ENCODE results near the gene ELP4. TPM values are rescaled to one million over a fixed set of nuclear protein-coding genes. Genes with fewer than 3 reads are reported as not detected.

Gene ELP4
- total RNA-seq, 1 experiment from 2014 or later, result 15.2 TPM

DNA sequence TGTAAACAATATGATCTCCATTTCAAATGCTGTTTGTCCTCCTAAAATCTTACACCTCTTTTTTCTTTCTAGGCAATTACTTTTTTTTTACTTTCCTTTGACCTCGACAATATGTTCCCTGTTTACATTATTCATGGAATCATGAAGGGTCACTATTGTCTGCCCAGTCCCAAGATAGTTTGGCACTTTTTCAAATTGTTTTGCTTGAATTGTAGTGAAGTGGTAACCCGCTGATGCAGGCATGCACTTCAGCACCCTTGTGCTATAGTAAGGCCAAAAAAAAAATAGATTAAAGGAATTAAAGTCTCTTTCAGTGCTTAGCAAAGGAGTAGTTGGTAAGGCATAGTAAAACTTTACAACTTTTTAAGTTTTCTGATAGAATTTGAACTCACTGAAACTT is 210.7 kb downstream of the ELP4 start:
- Mint-ChIP-seq H3K27ac (peak overlapping the region in 1 of 3 experiments; percentile 89; a peak in 3 of 7 replicates), H3K9me3 (no peaks in the 10 kb centered on the region), H3K4me1 (peaks cover 21 to 31% of the 10 kb centered on the region in 2 experiments), H3K27me3 (ENCODE audit: low read depth) (no peaks in the 10 kb centered on the region), H3K4me3 (no peak overlapping the region), H3K36me3 (ENCODE audit: insufficient read depth in 1 of 3, low read depth in 3 of 3) (no peaks in the 10 kb centered on the region)
- H3K18ac ChIP-seq (ENCODE audit: insufficient read length, low read depth, low read length), result no peak overlapping the region
- DNase-seq, result no peak
- no peak overlapping the region for H3K9ac ChIP-seq (ENCODE audit: extremely low read depth, insufficient read length, low read length)
- H4K5ac ChIP-seq (ENCODE audit: insufficient read length, low read depth, low read length), result no peak overlapping the region
- no peak overlapping the region for H3K4me2 ChIP-seq (ENCODE audit: insufficient read depth, insufficient read length, low read length)
- H4K91ac ChIP-seq (ENCODE audit: insufficient read length, low read depth, low read length), result no peak overlapping the region
- H3K14ac ChIP-seq (ENCODE audit: insufficient read depth, low read length), result no peak overlapping the region
- H3K56ac ChIP-seq (ENCODE audit: insufficient read length, low read depth, low read length), result no peak overlapping the region
- no peak overlapping the region for H4K8ac ChIP-seq (replicated peaks; ENCODE audit: insufficient read length, low read depth, low read length)
- no peak overlapping the region for H2AK5ac ChIP-seq (ENCODE audit: insufficient read length, low read length)
- H2BK20ac ChIP-seq (ENCODE audit: low read depth, low read length, poor library complexity, severe bottlenecking), result no peak overlapping the region
- H4K20me1 ChIP-seq (ENCODE audit: control insufficient read depth, insufficient read depth, insufficient read length), result no peaks in the 10 kb centered on the region
- H2BK5ac ChIP-seq (ENCODE audit: insufficient read length, low read length), result no peak overlapping the region
- H3K27me3 ChIP-seq (ENCODE audit: insufficient read depth, low read length), result no peaks in the 10 kb centered on the region
- H3T11ph ChIP-seq (ENCODE audit: low read length), result no peak overlapping the region
- H3K9me3 ChIP-seq (ENCODE audit: control insufficient read depth, low read depth, low read length), result no peaks in the 10 kb centered on the region
- TF ChIP-seq CTCF (conservative IDR thresholded peaks at IDR 0.05), result no peak
- H2BK120ac ChIP-seq (ENCODE audit: low read depth, low read length, poor library complexity, severe bottlenecking), result no peak overlapping the region
- no peak overlapping the region for H3K4ac ChIP-seq (ENCODE audit: low read depth, low read length)
- H2BK12ac ChIP-seq (ENCODE audit: insufficient read length, low read depth, low read length), result no peak overlapping the region
- H3K27ac ChIP-seq (ENCODE audit: insufficient read length, low read depth, low read length), result no peak overlapping the region
- no CpG with 5 or more reads among the region's 2 CpGs for WGBS (ENCODE audit: extremely low coverage, insufficient read length, low lambda C conversion rate)
- H3K23me2 ChIP-seq (ENCODE audit: insufficient read length, low read depth, low read length, poor library complexity, severe bottlenecking), result no peaks in the 10 kb centered on the region
- H3K23ac ChIP-seq (ENCODE audit: insufficient read length, low read depth, low read length), result no peak overlapping the region
- H3K79me1 ChIP-seq (ENCODE audit: insufficient read depth, low read depth, low read length, poor library complexity, severe bottlenecking), result no peaks in the 10 kb centered on the region
- H3K79me2 ChIP-seq (ENCODE audit: insufficient read depth, low read length), result no peaks in the 10 kb centered on the region
- H2AFZ ChIP-seq (ENCODE audit: low read length), result no peak overlapping the region
- no peaks in the 10 kb centered on the region for H3K4me1 ChIP-seq (ENCODE audit: insufficient read depth, low read length)
- no peak overlapping the region for H2BK15ac ChIP-seq (ENCODE audit: low read depth, low read length)

All from H9 (cell line).